ENCODE data around the gene AFF3. TPM values are rescaled to one million over a fixed set of nuclear protein-coding genes. Genes with fewer than 3 reads are reported as not detected.

The AFF3 gene
- total RNA-seq, 1 experiment from 2014 or later: not detected

GRCh38 chr2:100043891-100044255, 98.5 kb downstream of the AFF3 start:
- no peak overlapping the region for H3K27ac Mint-ChIP-seq (ENCODE audit: unreplicated experiment)
- H3K9me3 Mint-ChIP-seq (ENCODE audit: low read depth, unreplicated experiment): no peaks in the 10 kb centered on the region
- no peak overlapping the region for H3K4me3 Mint-ChIP-seq (ENCODE audit: low read depth, unreplicated experiment)
- no peaks in the 10 kb centered on the region for H3K4me1 Mint-ChIP-seq (ENCODE audit: low read depth, unreplicated experiment)
- BruUV-seq (replicated peaks): no TSS peak
- peaks cover 94% of the 10 kb centered on the region for H3K27me3 Mint-ChIP-seq (ENCODE audit: unreplicated experiment)
- no peak for DNase-seq
- TF ChIP-seq CTCF (IDR thresholded peaks at IDR 0.05; ENCODE audit: unreplicated experiment): no peak
- H3K36me3 Mint-ChIP-seq (ENCODE audit: insufficient read depth, unreplicated experiment): no peaks in the 10 kb centered on the region
- CTCF ChIA-PET: no interaction called here
- intact Hi-C loops (cut with micrococcal nuclease; ENCODE audit: unreplicated experiment): no loop called here

DNA sequence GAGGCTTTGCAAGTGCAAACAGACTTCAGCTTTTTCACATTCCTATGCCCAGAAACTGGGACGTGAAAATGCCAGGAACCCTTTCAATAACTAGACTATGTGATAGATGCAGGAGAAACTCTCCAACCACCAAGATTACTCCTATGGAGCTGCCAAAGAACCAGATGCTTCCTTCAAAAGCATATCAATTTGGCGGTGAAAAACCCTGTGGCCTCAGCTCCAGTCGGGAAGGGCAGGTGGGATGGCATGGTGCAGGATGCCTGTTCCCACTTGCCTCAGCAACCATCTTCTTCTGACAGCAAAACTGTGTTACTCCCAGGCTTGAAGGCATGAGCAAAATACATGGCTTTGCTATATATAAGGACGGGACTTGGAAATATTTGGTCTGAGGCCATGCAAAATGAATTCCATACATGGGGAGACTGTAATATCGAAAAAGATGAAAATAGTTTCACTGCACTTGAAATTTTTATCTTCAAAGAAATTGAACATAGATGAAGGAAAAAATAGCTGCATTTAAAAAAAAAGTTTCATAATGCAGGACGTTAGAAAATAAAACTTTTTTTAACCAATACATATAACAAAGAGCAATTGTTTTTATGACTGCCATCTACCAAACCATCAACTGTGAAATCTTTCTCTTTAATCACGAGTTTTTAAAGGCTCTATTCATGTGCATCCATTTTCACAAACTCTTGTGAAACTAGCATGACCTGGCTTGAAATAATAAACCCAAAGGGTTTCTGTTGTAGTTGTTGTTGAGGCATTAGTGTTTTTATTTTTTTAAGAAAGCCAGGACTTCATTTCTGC, 99.1 kb downstream of the AFF3 start:
- peaks cover 89% of the 10 kb centered on the region for H3K27me3 Mint-ChIP-seq (ENCODE audit: unreplicated experiment)
- no peak for DNase-seq
- BruUV-seq (replicated peaks): no TSS peak
- H3K9me3 Mint-ChIP-seq (ENCODE audit: low read depth, unreplicated experiment): no peaks in the 10 kb centered on the region
- TF ChIP-seq CTCF (IDR thresholded peaks at IDR 0.05; ENCODE audit: unreplicated experiment): no peak
- intact Hi-C loops (cut with micrococcal nuclease; ENCODE audit: unreplicated experiment): no loop called here
- CTCF ChIA-PET: no interaction called here
- H3K4me1 Mint-ChIP-seq (ENCODE audit: low read depth, unreplicated experiment): no peaks in the 10 kb centered on the region
- H3K4me3 Mint-ChIP-seq (ENCODE audit: low read depth, unreplicated experiment): no peak overlapping the region
- no peak overlapping the region for H3K27ac Mint-ChIP-seq (ENCODE audit: unreplicated experiment)
- no peaks in the 10 kb centered on the region for H3K36me3 Mint-ChIP-seq (ENCODE audit: insufficient read depth, unreplicated experiment)

DNA sequence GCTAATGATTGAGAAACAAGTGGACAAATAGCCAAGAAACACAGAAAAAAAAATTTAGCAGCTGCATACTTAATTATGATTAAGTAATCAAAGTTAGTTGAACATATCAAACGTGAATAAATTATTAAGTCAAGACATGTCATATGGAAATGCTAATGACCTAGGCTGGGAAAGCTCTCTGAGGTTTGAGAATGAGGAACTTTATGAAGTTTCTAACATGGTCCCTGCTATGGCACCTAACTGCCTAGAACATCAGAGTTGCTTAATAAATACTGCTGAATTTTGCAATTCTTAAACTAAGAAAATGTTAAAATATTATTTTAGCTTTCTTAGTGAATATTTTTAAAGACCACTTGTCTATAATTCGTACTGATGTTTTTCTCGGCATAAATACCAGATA, 99.8 kb downstream of the AFF3 start:
- Mint-ChIP-seq H3K27ac (ENCODE audit: unreplicated experiment) (no peak overlapping the region), H3K9me3 (ENCODE audit: low read depth, unreplicated experiment) (no peaks in the 10 kb centered on the region), H3K4me1 (ENCODE audit: low read depth, unreplicated experiment) (no peaks in the 10 kb centered on the region), H3K4me3 (ENCODE audit: low read depth, unreplicated experiment) (no peak overlapping the region), H3K36me3 (ENCODE audit: insufficient read depth, unreplicated experiment) (no peaks in the 10 kb centered on the region), H3K27me3 (ENCODE audit: unreplicated experiment) (peaks cover 81% of the 10 kb centered on the region)
- CTCF ChIA-PET: interaction anchor here (1.0 kb wide), 1 partner anchor 18 kb away, joined by 3 read pairs; no protein-coding TSS in a partner anchor
- no peak for TF ChIP-seq CTCF (IDR thresholded peaks at IDR 0.05; ENCODE audit: unreplicated experiment)
- BruUV-seq (replicated peaks): no TSS peak
- DNase-seq: no peak
- intact Hi-C loops (cut with micrococcal nuclease; ENCODE audit: unreplicated experiment): no loop called here

DNA sequence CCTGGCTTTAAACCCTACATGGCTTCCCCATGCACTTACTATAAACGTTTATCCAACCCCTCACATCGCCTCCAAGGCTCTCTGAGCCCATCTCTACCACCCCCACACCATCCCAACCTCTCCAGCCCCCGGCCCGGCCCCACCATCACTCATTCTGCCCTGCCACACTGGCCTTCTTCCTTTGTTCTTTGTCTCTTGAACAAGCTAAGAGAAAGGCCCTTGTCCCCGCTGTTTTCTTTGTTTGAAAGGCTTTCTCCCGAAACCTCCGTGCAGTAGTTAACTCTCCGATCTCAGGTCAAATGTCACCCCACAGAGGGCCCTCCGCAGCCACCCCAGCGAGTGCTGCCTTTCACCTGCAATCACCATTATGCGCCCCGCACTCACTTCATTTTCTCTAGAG, 100.4 kb downstream of the AFF3 start:
- intact Hi-C loops (cut with micrococcal nuclease; ENCODE audit: unreplicated experiment): no loop called here
- Mint-ChIP-seq H3K27me3 (ENCODE audit: unreplicated experiment) (peaks cover 75% of the 10 kb centered on the region), H3K4me1 (ENCODE audit: low read depth, unreplicated experiment) (no peaks in the 10 kb centered on the region), H3K9me3 (ENCODE audit: low read depth, unreplicated experiment) (no peaks in the 10 kb centered on the region), H3K36me3 (ENCODE audit: insufficient read depth, unreplicated experiment) (no peaks in the 10 kb centered on the region), H3K4me3 (ENCODE audit: low read depth, unreplicated experiment) (no peak overlapping the region), H3K27ac (ENCODE audit: unreplicated experiment) (no peak overlapping the region)
- DNase-seq: no peak
- no peak for TF ChIP-seq CTCF (IDR thresholded peaks at IDR 0.05; ENCODE audit: unreplicated experiment)
- CTCF ChIA-PET: interaction anchor here (1.0 kb wide), 1 partner anchor 19 kb away, joined by 3 read pairs; no protein-coding TSS in a partner anchor
- no TSS peak for BruUV-seq (replicated peaks)

Measured in Calu3 (cell line).